NB4 (cell line): ENCODE data around the gene PITX1.

Experiments used
- CTCF ChIP-seq: IDR thresholded peaks from one replicate; pipeline ENCODE4 v1.5.1; 2012; ENCODE audit warnings: low read depth, low read length
- POLR2A ChIP-seq: IDR thresholded peaks from 2 replicates; pipeline ENCODE4 v1.6.1; 2011; ENCODE audit warnings: mild to moderate bottlenecking; ENCODE audit not compliant: insufficient read length; ENCODE audit errors: extremely low read depth

DNA sequence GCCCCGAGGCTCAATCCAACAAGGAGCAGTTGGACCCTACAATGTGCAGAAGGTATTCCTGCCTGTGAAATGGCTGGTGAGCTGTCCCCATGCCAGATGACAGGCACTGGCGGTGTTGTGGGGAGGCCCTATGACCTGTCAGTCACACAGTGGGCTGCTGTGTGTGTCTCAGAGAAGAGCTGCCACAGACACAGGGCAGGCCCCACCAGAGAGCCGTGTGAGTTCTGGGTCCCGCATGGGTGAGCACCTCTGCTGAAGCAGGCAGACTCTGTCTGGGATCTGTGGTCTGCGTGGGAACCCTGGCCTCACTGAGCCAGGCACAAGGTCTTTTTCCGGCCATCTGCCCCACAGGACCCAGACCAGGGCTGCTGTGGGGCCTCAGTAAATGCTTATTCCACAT lies 37.3 kb upstream of the PITX1 start:
- TF ChIP-seq CTCF (no peak), POLR2A (no peak)
